Measurements from ENCODE around the gene SLC38A5.
A peak's percentile ranks its signal among the peaks of the same experiment; 100 is the strongest.

Gene SLC38A5

GRCh38 chrX:48470833-48471118 is 716 bp upstream of the SLC38A5 start:
- Histone ChIP-seq H3K27ac (0 out of 2 replicates have a peak overlapping the region, but pooled peaks have one; percentile 5), H3K9ac (ENCODE audit: insufficient read length) (no peak overlapping the region), H3K9me3 (ENCODE audit: low read depth, low read length) (no peaks in the 10 kb centered on the region), H3K36me3 (ENCODE audit: insufficient read depth, low read length) (peaks cover 5% of the 10 kb centered on the region; the same call in 1 of the 2 replicates), H3K4me3 (no peak overlapping the region)
- TF ChIP-seq FOXP2 (optimal IDR thresholded peaks at IDR 0.05; ENCODE audit: control extremely low read depth, extremely low read length, insufficient read depth) (no peak), POLR2AphosphoS5 (IDR thresholded peaks at IDR 0.05; ENCODE audit: borderline replicate concordance, low read depth, low read length) (no peak), EZH2 (IDR thresholded peaks at IDR 0.05) (no peak)
- no peak for DNase-seq (ENCODE audit: low read depth, low spot score)

GRCh38 chrX:48468693-48469691 is 1.1 kb downstream of the SLC38A5 start:
- Histone ChIP-seq H3K9me3 (ENCODE audit: low read depth, low read length) (no peaks in the 10 kb centered on the region), H3K9ac (ENCODE audit: insufficient read length) (peak overlapping the region; percentile 87), H3K36me3 (ENCODE audit: insufficient read depth, low read length) (peaks cover 11% of the 10 kb centered on the region; the same call in 1 of the 2 replicates), H3K27ac (peak overlapping the region; percentile 80), H3K4me3 (peak overlapping the region; percentile 85)
- DNase-seq (ENCODE audit: low read depth, low spot score) = no peak
- TF ChIP-seq POLR2AphosphoS5 (IDR thresholded peaks at IDR 0.05; ENCODE audit: borderline replicate concordance, low read depth, low read length) (peak; percentile 32; the same call in 1 of the 2 replicates), FOXP2 (optimal IDR thresholded peaks at IDR 0.05; ENCODE audit: control extremely low read depth, extremely low read length, insufficient read depth) (no peak)

GRCh38 chrX:48468247-48468671 is 1.8 kb downstream of the SLC38A5 start:
- TF ChIP-seq EZH2 (IDR thresholded peaks at IDR 0.05) = no peak
- no peak for TF ChIP-seq FOXP2 (optimal IDR thresholded peaks at IDR 0.05; ENCODE audit: control extremely low read depth, extremely low read length, insufficient read depth)
- TF ChIP-seq POLR2AphosphoS5 (IDR thresholded peaks at IDR 0.05; ENCODE audit: borderline replicate concordance, low read depth, low read length) = no peak
- no peak for DNase-seq (ENCODE audit: low read depth, low spot score)
- H3K36me3 ChIP-seq (ENCODE audit: insufficient read depth, low read length) = peaks cover 11% of the 10 kb centered on the region; the same call in 1 of the 2 replicates
- peak overlapping the region; percentile 80 for H3K27ac ChIP-seq
- H3K9me3 ChIP-seq (ENCODE audit: low read depth, low read length) = no peaks in the 10 kb centered on the region
- H3K4me3 ChIP-seq = peak overlapping the region; percentile 85
- H3K9ac ChIP-seq (ENCODE audit: insufficient read length) = peak overlapping the region; percentile 87

GRCh38 chrX:48467281-48467761 is 2.7 kb downstream of the SLC38A5 start:
- H3K9me3 ChIP-seq (ENCODE audit: low read depth, low read length) = no peaks in the 10 kb centered on the region
- peak overlapping the region; percentile 87 for H3K9ac ChIP-seq (ENCODE audit: insufficient read length)
- H3K4me3 ChIP-seq = peak overlapping the region; percentile 85
- DNase-seq (ENCODE audit: low read depth, low spot score) = no peak
- H3K36me3 ChIP-seq (ENCODE audit: insufficient read depth, low read length) = peaks cover 17% of the 10 kb centered on the region; the same call in 1 of the 2 replicates
- no peak overlapping the region for H3K27ac ChIP-seq
- TF ChIP-seq POLR2AphosphoS5 (IDR thresholded peaks at IDR 0.05; ENCODE audit: borderline replicate concordance, low read depth, low read length) (no peak), FOXP2 (optimal IDR thresholded peaks at IDR 0.05; ENCODE audit: control extremely low read depth, extremely low read length, insufficient read depth) (no peak), EZH2 (IDR thresholded peaks at IDR 0.05) (no peak)

- Histone ChIP-seq H3K36me3 (ENCODE audit: insufficient read depth, low read length) (peaks cover 23% of the 10 kb centered on the region; the same call in 1 of the 2 replicates), H3K27ac (no peak overlapping the region), H3K9me3 (ENCODE audit: low read depth, low read length) (no peaks in the 10 kb centered on the region), H3K4me3 (peak overlapping the region; percentile 85), H3K9ac (ENCODE audit: insufficient read length) (peak overlapping the region; percentile 87)
- TF ChIP-seq EZH2 (IDR thresholded peaks at IDR 0.05) (no peak), FOXP2 (optimal IDR thresholded peaks at IDR 0.05; ENCODE audit: control extremely low read depth, extremely low read length, insufficient read depth) (no peak), POLR2AphosphoS5 (IDR thresholded peaks at IDR 0.05; ENCODE audit: borderline replicate concordance, low read depth, low read length) (no peak)
- DNase-seq (ENCODE audit: low read depth, low spot score) = no peak
Observed at GRCh38 chrX:48466696-48467095, 3.4 kb downstream of the SLC38A5 start.

- Histone ChIP-seq H3K36me3 (ENCODE audit: insufficient read depth, low read length) (peaks cover 34% of the 10 kb centered on the region; the same call in 1 of the 2 replicates), H3K4me3 (peak overlapping the region; percentile 85), H3K9ac (ENCODE audit: insufficient read length) (peak overlapping the region; percentile 26), H3K27ac (no peak overlapping the region), H3K9me3 (ENCODE audit: low read depth, low read length) (no peaks in the 10 kb centered on the region)
- TF ChIP-seq POLR2AphosphoS5 (IDR thresholded peaks at IDR 0.05; ENCODE audit: borderline replicate concordance, low read depth, low read length) (no peak), FOXP2 (optimal IDR thresholded peaks at IDR 0.05; ENCODE audit: control extremely low read depth, extremely low read length, insufficient read depth) (no peak), EZH2 (IDR thresholded peaks at IDR 0.05) (no peak)
- DNase-seq (ENCODE audit: low read depth, low spot score) = no peak
Observed at GRCh38 chrX:48465336-48465933, 4.6 kb downstream of the SLC38A5 start.

GRCh38 chrX:48461830-48462229 is 8.2 kb downstream of the SLC38A5 start:
- Histone ChIP-seq H3K36me3 (ENCODE audit: insufficient read depth, low read length) (peaks cover 40% of the 10 kb centered on the region; the same call in 1 of the 2 replicates), H3K9ac (ENCODE audit: insufficient read length) (no peak overlapping the region), H3K9me3 (ENCODE audit: low read depth, low read length) (no peaks in the 10 kb centered on the region), H3K4me3 (no peak overlapping the region), H3K27ac (no peak overlapping the region)
- TF ChIP-seq POLR2AphosphoS5 (IDR thresholded peaks at IDR 0.05; ENCODE audit: borderline replicate concordance, low read depth, low read length) (no peak), FOXP2 (optimal IDR thresholded peaks at IDR 0.05; ENCODE audit: control extremely low read depth, extremely low read length, insufficient read depth) (no peak), EZH2 (IDR thresholded peaks at IDR 0.05) (no peak)
- no peak for DNase-seq (ENCODE audit: low read depth, low spot score)

- Histone ChIP-seq H3K4me3 (no peak overlapping the region), H3K27ac (no peak overlapping the region)
- DNase-seq (ENCODE audit: low read depth, low spot score) = no peak
Observed at GRCh38 chrX:48460606-48461005, 9.5 kb downstream of the SLC38A5 start.

More at GRCh38 chrX:48460606-48461005, 9.5 kb downstream of the SLC38A5 start:
- TF ChIP-seq POLR2AphosphoS5 (IDR thresholded peaks at IDR 0.05; ENCODE audit: borderline replicate concordance, low read depth, low read length) (no peak), EZH2 (IDR thresholded peaks at IDR 0.05) (no peak), FOXP2 (optimal IDR thresholded peaks at IDR 0.05; ENCODE audit: control extremely low read depth, extremely low read length, insufficient read depth) (no peak)
- peaks cover 34% of the 10 kb centered on the region; the same call in 1 of the 2 replicates for H3K36me3 ChIP-seq (ENCODE audit: insufficient read depth, low read length)
- no peaks in the 10 kb centered on the region for H3K9me3 ChIP-seq (ENCODE audit: low read depth, low read length)
- no peak overlapping the region for H3K9ac ChIP-seq (ENCODE audit: insufficient read length)

Data from SK-N-MC (cell line).